Type B pancreatic cell (in vitro differentiated cells): ENCODE results near the gene ARHGAP6. TPM values are rescaled to one million over a fixed set of nuclear protein-coding genes. Genes with fewer than 3 reads are reported as not detected.
A peak's percentile ranks its signal among the peaks of the same experiment; 100 is the strongest.

Source experiments
- DNase-seq: peaks from one replicate; pipeline ENCODE4 v3.0.0; 2021; ENCODE audit warnings: mixed read lengths; ENCODE audit not compliant: unreplicated experiment; ENCODE audit errors: extremely low spot score
- H3K27ac Mint-ChIP-seq: 2 replicates; pipeline ENCODE4 v1.8.0; 2021; ENCODE audit warnings: mild to moderate bottlenecking, mixed read lengths
- H3K27me3 Mint-ChIP-seq: 2 replicates; pipeline ENCODE4 v1.8.0; 2021; ENCODE audit warnings: mixed read lengths
- H3K36me3 Mint-ChIP-seq: 2 replicates; pipeline ENCODE4 v1.8.0; 2021; ENCODE audit warnings: mixed read lengths
- H3K4me1 Mint-ChIP-seq: one replicate; pipeline ENCODE4 v1.8.0; 2021; ENCODE audit warnings: mixed read lengths; ENCODE audit not compliant: unreplicated experiment
- H3K4me3 Mint-ChIP-seq: 2 replicates; pipeline ENCODE4 v1.8.0; 2021; ENCODE audit warnings: mild to moderate bottlenecking, mixed read lengths
- H3K9me3 Mint-ChIP-seq: 2 replicates; pipeline ENCODE4 v1.8.0; 2021; ENCODE audit warnings: mixed read lengths
- total RNA-seq: library from RNA; stranded (reverse); gene quantifications from 2 replicates; pipeline ENCODE4 v1.2.1, GENCODE V29; 2021; ENCODE audit warnings: low replicate concordance
- TF ChIP-seq, protein P1 (sequence below): fragments of 200-600 bp; sonication (generic); conservative IDR thresholded peaks from 2 replicates; pipeline ENCODE4 v1.5.0; 2021; ENCODE audit warnings: antibody characterized with exemption, mild to moderate bottlenecking

ARHGAP6 gene
- total RNA-seq, 1 donor from 2014 or later = 10.1 TPM

DNA sequence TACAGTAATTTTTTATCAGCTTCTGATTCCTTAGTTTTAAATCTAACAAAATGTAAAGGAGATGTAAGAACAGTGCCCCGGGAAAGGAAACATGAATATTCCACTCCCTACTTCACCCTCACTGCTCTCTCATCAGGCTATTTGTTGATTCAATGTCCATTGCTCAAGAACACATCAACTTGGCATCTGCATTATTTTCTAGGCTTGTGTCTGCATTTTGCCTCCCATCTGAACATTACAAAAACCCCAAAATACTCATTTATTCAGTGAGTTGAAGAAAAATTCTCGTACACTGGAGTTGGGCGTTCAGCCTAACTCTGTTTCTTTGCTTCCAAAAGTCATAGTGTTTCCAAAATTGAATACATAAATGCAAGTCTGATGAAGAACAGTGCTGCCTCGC lies 25.6 kb downstream of the ARHGAP6 start:
- H3K36me3 Mint-ChIP-seq = no peaks in the 10 kb centered on the region
- TF ChIP-seq, protein P1, sequence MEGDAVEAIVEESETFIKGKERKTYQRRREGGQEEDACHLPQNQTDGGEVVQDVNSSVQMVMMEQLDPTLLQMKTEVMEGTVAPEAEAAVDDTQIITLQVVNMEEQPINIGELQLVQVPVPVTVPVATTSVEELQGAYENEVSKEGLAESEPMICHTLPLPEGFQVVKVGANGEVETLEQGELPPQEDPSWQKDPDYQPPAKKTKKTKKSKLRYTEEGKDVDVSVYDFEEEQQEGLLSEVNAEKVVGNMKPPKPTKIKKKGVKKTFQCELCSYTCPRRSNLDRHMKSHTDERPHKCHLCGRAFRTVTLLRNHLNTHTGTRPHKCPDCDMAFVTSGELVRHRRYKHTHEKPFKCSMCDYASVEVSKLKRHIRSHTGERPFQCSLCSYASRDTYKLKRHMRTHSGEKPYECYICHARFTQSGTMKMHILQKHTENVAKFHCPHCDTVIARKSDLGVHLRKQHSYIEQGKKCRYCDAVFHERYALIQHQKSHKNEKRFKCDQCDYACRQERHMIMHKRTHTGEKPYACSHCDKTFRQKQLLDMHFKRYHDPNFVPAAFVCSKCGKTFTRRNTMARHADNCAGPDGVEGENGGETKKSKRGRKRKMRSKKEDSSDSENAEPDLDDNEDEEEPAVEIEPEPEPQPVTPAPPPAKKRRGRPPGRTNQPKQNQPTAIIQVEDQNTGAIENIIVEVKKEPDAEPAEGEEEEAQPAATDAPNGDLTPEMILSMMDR = no peak

DNA sequence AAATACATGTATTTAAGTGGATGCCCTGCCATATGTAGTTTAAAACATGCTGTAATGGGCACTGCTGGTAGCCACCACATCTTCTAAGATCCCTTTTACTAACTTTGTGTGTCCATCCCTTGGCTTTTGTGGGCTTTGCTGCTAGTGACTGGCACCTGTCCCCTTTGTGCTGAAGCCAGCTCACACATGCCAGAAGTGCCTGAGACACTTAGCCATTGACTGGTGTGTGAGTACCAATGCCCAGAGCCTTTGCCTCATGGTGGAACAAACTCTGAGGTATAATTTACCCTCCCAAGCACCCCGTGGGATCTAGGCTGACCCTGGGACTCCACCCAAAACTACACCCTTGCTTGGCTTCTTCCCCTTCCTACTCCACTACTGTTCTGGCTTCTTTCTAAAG lies 33.0 kb downstream of the ARHGAP6 start:
- Mint-ChIP-seq H3K4me3 (no peak overlapping the region), H3K27me3 (no peaks in the 10 kb centered on the region), H3K9me3 (no peaks in the 10 kb centered on the region)

More for the DNA sequence above, 25.6 kb downstream of the ARHGAP6 start:
- Mint-ChIP-seq H3K27ac (peak overlapping the region; percentile 30), H3K4me3 (no peak overlapping the region), H3K27me3 (no peaks in the 10 kb centered on the region), H3K4me1 (no peaks in the 10 kb centered on the region), H3K9me3 (no peaks in the 10 kb centered on the region)
- DNase-seq = no peak

DNA sequence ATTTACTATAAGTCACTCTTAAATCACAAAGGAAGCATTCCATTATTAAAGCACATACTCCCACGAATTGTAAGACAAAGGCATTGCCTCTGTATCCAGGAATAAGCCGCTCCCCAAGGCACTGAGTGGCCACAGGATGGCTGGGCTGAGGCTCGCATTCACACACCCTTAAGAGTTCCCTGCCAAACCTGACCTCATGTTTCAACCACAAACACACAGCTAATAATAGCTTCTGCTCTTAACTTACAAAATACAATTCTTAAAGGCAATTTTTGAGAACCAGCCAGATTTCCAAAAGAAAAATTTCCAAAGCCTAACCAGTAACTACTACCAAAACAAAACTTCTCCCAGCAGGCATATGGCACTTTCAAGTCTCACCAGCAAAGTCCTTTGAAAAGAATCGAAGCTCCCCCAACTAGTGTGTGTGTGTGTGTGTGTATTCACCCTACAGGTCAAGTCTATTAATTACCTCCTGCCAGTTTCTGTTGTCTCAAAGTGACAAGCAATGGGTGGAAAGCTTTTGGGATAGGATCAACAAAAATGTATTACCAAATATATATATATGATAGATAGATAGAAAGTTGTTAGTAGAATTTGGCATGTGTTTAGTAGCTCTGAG lies 36.0 kb downstream of the ARHGAP6 start:
- Mint-ChIP-seq H3K4me3 (no peak overlapping the region), H3K9me3 (peaks cover 5% of the 10 kb centered on the region), H3K36me3 (no peaks in the 10 kb centered on the region), H3K27me3 (no peaks in the 10 kb centered on the region), H3K27ac (no peak overlapping the region), H3K4me1 (no peaks in the 10 kb centered on the region)
- DNase-seq = no peak
- TF ChIP-seq, protein P1 = no peak

More for the DNA sequence above, 33.0 kb downstream of the ARHGAP6 start:
- Mint-ChIP-seq H3K27ac (no peak overlapping the region), H3K4me1 (no peaks in the 10 kb centered on the region), H3K36me3 (no peaks in the 10 kb centered on the region)
- DNase-seq = no peak
- TF ChIP-seq, protein P1 = no peak

DNA sequence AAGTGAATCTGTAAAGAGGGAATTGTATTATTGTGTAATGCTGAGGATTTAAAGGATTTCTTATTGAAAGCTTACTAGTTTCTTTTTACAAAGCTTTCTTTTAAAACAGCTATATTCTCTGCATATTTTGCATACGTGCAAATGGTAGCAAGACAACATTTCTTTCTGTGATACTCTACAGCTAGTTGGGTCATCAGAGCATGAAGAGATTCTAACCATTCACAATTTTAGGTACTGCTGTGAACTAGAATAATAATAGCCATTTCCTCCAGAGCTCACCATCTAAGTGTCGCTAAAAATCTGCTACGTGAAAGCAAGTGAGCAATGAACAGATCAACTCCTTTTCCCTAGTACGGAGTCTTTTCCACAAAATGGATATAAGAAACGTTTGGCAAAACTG lies 37.3 kb downstream of the ARHGAP6 start:
- TF ChIP-seq, protein P1 = no peak
- DNase-seq = no peak
- Mint-ChIP-seq H3K4me1 (no peaks in the 10 kb centered on the region), H3K9me3 (peaks cover 12% of the 10 kb centered on the region), H3K27ac (no peak overlapping the region), H3K36me3 (peaks cover 3% of the 10 kb centered on the region), H3K27me3 (no peaks in the 10 kb centered on the region), H3K4me3 (no peak overlapping the region)

DNA sequence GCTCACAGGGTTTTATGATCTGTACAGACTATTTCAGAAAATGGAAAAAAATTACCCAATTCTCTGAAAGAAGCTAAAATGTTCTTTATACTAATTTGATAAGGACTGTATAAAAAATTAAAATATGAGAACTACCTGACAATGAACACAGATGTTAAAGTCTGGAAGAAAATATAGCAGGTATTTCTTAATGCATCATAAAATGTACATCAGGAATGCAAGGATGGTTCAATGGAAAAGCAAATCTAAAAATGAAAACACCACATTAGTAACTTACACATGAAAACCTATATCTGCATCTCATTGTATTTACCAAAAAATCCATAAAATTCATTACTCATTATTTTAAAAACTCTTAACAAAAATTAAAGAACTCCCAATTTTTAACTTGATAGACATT lies 39.4 kb downstream of the ARHGAP6 start:
- H3K9me3 Mint-ChIP-seq = peaks cover 12% of the 10 kb centered on the region
- no peak overlapping the region for H3K27ac Mint-ChIP-seq
- H3K4me3 Mint-ChIP-seq = no peak overlapping the region
- TF ChIP-seq, protein P1 = no peak
- H3K4me1 Mint-ChIP-seq = no peaks in the 10 kb centered on the region
- no peaks in the 10 kb centered on the region for H3K27me3 Mint-ChIP-seq
- peaks cover 3% of the 10 kb centered on the region for H3K36me3 Mint-ChIP-seq
- no peak for DNase-seq
